GM19351 (cell line): ENCODE data around the gene SH3YL1.

Source experiments
- ATAC-seq: cut with Tn5 transposase; IDR thresholded peaks from one replicate; pipeline ENCODE4 v1.9.1; 2021; ENCODE audit warnings: mild to moderate bottlenecking, moderate library complexity; ENCODE audit not compliant: unreplicated experiment

The SH3YL1 gene

DNA sequence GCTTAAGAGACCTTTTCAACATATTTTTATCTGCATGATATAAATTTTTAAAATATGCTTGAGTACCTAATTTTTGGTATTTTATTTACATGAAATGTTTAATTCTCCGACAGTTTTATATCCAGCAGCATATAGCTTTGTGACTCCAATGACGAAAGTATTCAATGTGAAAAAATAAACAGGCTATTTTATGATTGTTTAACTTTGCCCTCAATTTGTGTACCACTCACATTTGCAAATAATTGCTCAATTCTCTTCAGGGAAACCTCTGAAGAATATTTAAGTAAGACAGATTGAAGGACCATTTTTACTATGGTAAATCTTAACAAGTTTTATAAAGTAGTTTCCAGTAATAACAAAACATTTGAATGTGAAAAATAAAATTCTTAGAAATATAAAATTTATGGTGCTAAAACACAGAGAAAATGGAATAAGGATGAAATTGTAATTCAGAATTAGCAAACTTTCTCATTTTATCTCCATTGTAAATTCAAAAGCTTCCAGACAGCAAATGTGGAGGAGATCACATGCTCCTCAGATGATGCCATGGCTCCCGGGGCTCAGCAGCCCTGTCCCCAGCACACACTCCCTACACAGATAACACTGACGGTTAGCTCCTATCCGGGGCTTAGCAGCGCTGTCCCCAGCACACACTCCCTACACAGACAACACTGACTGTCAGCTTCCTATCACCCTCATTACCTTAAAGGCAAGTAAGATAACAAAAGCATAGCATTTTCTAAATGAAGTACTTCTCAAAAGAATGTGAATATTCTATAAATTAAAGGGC lies 39.7 kb downstream of the SH3YL1 start:
- ATAC-seq, result no peak

GRCh38 chr2:223451-223850 lies 40.4 kb downstream of the SH3YL1 start:
- no peak for ATAC-seq

DNA sequence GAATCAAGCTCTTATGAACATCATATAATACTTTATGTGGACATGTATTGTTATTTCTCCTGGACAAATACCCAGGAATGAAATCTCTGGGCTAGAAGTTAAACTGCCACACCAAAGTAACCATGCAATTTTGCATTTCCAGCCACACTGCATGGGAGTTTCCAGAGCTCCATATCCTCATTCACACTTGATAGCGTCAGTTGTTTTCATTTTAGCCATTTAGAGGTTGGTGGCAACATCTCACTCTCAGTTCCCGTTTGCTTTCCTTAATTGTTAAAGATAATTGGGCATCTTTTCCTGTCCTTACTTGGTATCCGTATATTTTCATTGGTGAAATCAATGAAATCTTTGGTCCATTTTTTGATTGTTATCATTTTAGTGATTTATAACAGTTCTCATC lies 47.8 kb downstream of the SH3YL1 start:
- ATAC-seq, result no peak

DNA sequence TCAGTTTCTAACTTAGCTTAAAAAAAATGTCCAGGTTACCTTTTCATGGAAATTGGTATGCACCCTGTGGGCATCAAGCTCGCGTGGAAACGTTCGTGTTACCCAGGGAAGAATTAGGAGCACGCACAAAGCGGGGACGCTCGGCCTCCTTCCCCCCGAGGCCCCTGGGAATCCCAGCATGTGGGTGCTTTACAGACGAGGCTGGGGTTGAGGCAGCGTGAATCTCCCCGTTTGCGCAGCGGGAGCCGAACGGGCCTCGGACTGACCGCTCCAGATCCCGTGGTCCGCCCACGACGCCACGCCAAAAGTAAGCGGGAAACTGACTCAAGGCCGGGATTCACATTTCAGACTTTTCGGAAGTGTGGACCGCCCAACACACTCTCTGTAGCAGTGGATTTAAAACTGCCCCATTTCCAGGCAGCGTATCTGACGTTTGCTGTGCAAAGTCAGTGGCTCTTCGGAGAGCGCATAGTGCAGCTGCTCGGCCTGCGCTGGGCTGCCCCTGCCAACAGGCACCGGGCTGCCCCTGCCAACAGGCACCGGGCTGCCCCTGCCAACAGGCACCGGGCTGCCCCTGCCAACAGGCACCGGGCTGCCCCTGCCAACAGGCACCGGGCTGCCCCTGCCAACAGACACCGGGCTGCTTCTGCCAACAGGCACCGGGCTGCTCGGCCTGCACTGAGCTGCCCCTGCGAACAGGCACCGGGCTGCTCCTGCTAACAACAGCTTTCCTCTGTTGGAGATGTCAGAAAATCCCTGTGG lies 49.7 kb downstream of the SH3YL1 start:
- no peak for ATAC-seq

GRCh38 chr2:211486-212184 lies 52.2 kb downstream of the SH3YL1 start:
- ATAC-seq, result no peak

- no peak for ATAC-seq
These were observed 53.2 kb downstream of the SH3YL1 start for GRCh38 chr2:210660-211059.

GRCh38 chr2:209470-209869 lies 54.4 kb downstream of the SH3YL1 start:
- no peak for ATAC-seq

- no peak for ATAC-seq
These were observed 55.5 kb downstream of the SH3YL1 start for GRCh38 chr2:208335-208734.

- ATAC-seq, result no peak
These were observed 59.8 kb downstream of the SH3YL1 start for GRCh38 chr2:203984-204383.

DNA sequence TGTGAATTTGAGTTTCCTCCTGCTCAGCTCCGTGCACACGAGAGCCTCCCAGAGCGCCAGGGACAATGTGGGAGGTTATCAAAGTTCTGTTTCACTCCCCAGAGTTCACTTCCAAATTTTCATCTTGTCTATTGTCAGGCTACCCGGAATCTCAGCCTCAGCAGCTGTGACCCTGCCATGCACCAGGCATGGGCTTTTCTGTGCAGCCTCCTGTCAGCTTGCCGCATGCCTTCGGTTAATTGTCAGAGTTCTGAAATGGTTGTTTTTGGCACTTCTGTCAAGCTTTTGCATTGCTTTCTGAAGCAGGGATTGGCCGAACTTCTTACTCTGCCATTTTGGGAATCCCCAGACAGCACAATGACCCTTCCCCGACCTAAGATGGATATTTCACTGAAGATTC lies 60.4 kb downstream of the SH3YL1 start:
- ATAC-seq, result no peak

- no peak for ATAC-seq
These were observed 60.9 kb downstream of the SH3YL1 start for GRCh38 chr2:202945-203344.

DNA sequence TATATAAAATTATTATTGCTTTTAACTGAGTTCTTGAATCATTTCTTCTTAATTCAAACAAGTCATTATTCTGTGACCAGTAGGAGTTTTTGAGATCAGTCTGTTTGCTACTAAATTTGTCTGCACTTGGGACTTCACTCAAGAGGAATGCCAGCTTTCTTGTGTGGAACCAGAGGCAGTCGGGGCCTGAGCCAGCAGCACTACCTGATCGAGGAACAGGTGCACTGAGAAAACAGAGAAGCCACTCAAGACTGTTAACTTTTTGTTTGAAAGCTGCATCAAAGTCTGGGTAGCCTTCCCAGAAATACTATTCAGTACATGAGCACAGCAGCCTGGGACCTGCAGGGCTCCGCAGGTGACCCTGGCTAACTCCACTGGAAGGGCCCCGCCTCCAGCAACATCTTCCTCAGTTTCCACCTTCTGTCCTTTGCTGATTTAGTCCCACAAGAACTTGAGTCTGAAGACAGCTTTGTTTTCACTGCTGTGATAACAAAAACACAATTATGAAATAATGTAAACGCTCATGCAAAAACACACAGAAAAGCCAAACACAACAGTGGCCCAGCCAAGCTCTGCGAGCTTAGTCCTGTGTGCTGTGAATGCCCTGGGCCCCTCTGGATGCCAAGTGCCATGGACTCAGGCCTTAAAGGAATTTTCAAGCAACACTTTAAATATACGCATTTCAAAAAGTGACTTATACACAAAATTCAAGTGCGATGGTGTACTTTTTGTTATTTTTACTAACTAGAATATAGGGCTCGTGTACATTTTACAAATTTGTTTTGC lies 62.0 kb downstream of the SH3YL1 start:
- ATAC-seq, result no peak

- no peak for ATAC-seq
These were observed 64.5 kb downstream of the SH3YL1 start for GRCh38 chr2:199041-199966.

- ATAC-seq, result no peak
These were observed 67.4 kb downstream of the SH3YL1 start for GRCh38 chr2:196406-196805.

DNA sequence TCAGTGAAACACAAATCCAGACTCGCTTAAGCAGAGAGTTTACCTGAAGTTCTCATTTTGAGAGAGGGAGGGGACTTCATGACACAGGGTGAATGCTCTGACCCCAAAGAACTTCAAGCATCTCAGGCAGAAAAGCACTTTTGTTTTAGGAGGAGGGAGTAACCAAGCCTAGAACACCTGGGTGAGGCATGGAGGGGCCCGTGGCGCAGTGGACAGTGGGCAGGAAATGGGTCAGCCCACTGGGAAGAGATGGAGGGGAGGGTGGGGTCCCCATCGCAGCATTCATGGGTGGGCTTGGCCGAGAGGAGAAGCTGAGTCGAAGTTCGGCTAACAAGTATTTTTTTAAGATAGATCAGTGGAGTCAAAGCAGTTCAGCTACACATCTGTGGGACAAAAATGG lies 67.9 kb downstream of the SH3YL1 start:
- ATAC-seq, result no peak

- no peak for ATAC-seq
These were observed 70.6 kb downstream of the SH3YL1 start for GRCh38 chr2:193141-193671.

DNA sequence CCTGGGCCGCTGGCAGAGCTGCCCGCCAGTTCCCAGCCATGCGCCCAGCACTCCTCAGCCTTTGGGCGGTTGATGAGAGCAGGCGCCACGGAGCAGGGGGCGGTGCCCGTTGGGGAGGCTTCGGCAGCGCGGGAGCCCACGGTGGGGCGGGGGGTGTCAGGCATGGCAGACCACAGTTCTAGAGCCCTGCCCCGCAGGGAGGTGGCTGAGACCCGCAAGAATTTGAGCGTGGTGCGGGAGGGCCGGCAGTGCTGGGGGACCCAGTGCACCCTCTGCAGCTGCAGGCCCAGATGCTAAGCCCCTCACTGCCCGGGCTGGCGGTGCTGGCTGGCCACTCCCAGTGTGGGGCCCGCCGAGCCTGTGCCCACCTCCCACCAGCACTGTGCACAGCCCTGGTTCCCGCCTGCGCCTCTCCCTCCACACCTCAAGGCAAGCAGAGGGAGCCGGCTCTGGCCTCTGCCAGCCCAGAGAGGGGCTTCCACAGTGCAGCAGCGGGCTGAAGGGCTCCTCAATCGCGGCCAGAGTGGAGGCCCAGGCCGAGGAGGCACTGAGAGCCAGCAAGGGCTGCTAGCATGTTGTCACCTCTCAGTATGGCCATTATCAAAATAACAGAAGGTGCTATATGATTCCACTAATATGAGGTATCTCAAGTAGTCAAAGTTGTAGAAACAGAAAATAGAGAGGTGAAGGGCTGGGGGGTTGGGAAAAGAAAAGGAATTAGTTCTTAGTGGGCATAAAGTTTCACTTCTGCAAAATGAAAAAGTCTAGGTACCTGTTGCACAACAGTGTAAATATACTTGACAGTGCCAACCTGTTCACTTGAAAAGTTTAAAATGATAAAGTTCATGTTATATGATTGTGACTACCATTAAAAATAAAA lies 72.3 kb downstream of the SH3YL1 start:
- ATAC-seq, result no peak

GRCh38 chr2:187825-188224 lies 76.0 kb downstream of the SH3YL1 start:
- no peak for ATAC-seq

GRCh38 chr2:185221-185620 lies 78.6 kb downstream of the SH3YL1 start:
- no peak for ATAC-seq
